IMR-90 (cell line): ENCODE data around the gene GRHL3.

Source experiments
- BHLHE40 ChIP-seq: fragments of 150-350 bp; IDR thresholded peaks from 2 replicates; pipeline ENCODE4 v1.6.1; 2016; ENCODE audit warnings: mild to moderate bottlenecking, low read depth, low read length
- CEBPB ChIP-seq: IDR thresholded peaks from 2 replicates; pipeline ENCODE4 v1.6.1; 2012; ENCODE audit warnings: low read depth, low read length, improper control_type of control experiment
- CTCF ChIP-seq: conservative IDR thresholded peaks from 2 replicates; pipeline ENCODE4 v1.5.1; 2012; ENCODE audit warnings: mild to moderate bottlenecking, low read depth, low read length, improper control_type of control experiment
- ELK1 ChIP-seq: fragments of 150-350 bp; IDR thresholded peaks from 2 replicates; pipeline ENCODE4 v1.6.1; 2016; ENCODE audit warnings: low read depth, mild to moderate bottlenecking, low read length, moderate library complexity, borderline replicate concordance
- MAZ ChIP-seq: IDR thresholded peaks from 2 replicates; pipeline ENCODE4 v1.6.1; 2012; ENCODE audit warnings: low read depth, mild to moderate bottlenecking, low read length, improper control_type of control experiment, moderate library complexity, borderline replicate concordance
- MXI1 ChIP-seq: IDR thresholded peaks from 2 replicates; pipeline ENCODE4 v1.6.1; 2012; ENCODE audit warnings: low read depth, mild to moderate bottlenecking, low read length, moderate library complexity, borderline replicate concordance
- POLR2A ChIP-seq: IDR thresholded peaks from 2 replicates; pipeline ENCODE4 v1.6.1; 2012; ENCODE audit warnings: mild to moderate bottlenecking, low read depth, low read length
- RAD21 ChIP-seq: IDR thresholded peaks from 2 replicates; pipeline ENCODE4 v1.6.1; 2012; ENCODE audit warnings: low read length, improper control_type of control experiment
- RCOR1 ChIP-seq: IDR thresholded peaks from 2 replicates; pipeline ENCODE4 v1.6.1; 2012; ENCODE audit warnings: mild to moderate bottlenecking, low read length, improper control_type of control experiment; ENCODE audit not compliant: insufficient replicate concordance
- RFX5 ChIP-seq: IDR thresholded peaks from 2 replicates; pipeline ENCODE4 v1.8.0; 2012; ENCODE audit warnings: low read depth, mild to moderate bottlenecking, low read length, moderate library complexity
- SMC3 ChIP-seq: fragments of 150-350 bp; IDR thresholded peaks from 2 replicates; pipeline ENCODE4 v1.6.1; 2016; ENCODE audit warnings: low read depth, mild to moderate bottlenecking, antibody characterized with exemption, low read length, moderate library complexity
- USF2 ChIP-seq: fragments of 150-350 bp; IDR thresholded peaks from 2 replicates; pipeline ENCODE4 v1.6.1; 2017; ENCODE audit warnings: mild to moderate bottlenecking, antibody characterized with exemption, low read length, low read depth

GRCh38 chr1:24355466-24355865 is 36.3 kb downstream of the GRHL3 start:
- TF ChIP-seq CTCF (no peak), POLR2A (no peak), SMC3 (no peak), RCOR1 (no peak), MXI1 (no peak), MAZ (no peak), USF2 (no peak), RAD21 (no peak), CEBPB (no peak), BHLHE40 (no peak), ELK1 (no peak), RFX5 (no peak)
